Globus pallidus (tissue), 1 donor: Measurements from ENCODE around the gene ETFA.

Source experiments
- DNase-seq: peaks from one replicate; pipeline ENCODE4 v3.0.0-alpha.2; 2015; ENCODE audit warnings: low spot score

The ETFA gene

DNA sequence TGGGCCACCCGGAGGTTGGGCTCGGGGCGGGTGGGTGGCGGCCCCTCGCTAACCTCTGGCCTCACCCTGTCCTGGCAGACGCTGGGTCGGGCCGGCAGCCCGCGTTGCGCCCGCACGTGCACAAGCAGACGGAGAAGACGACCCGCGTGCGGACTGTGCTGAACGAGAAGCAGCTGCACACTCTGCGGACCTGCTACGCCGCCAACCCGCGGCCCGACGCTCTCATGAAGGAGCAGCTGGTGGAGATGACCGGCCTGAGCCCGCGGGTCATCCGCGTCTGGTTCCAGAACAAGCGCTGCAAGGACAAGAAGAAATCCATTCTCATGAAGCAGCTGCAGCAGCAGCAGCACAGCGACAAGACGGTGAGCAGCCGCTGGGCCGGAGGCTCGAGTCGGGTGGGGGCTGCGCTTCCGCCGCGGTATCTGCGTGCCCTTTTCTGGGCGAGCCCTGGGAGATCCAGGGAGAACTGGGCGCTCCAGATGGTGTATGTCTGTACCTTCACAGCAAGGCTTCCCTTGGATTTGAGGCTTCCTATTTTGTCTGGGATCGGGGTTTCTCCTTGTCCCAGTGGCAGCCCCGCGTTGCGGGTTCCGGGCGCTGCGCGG lies 29.0 kb upstream of the ETFA start:
- DNase-seq, result no peak

DNA sequence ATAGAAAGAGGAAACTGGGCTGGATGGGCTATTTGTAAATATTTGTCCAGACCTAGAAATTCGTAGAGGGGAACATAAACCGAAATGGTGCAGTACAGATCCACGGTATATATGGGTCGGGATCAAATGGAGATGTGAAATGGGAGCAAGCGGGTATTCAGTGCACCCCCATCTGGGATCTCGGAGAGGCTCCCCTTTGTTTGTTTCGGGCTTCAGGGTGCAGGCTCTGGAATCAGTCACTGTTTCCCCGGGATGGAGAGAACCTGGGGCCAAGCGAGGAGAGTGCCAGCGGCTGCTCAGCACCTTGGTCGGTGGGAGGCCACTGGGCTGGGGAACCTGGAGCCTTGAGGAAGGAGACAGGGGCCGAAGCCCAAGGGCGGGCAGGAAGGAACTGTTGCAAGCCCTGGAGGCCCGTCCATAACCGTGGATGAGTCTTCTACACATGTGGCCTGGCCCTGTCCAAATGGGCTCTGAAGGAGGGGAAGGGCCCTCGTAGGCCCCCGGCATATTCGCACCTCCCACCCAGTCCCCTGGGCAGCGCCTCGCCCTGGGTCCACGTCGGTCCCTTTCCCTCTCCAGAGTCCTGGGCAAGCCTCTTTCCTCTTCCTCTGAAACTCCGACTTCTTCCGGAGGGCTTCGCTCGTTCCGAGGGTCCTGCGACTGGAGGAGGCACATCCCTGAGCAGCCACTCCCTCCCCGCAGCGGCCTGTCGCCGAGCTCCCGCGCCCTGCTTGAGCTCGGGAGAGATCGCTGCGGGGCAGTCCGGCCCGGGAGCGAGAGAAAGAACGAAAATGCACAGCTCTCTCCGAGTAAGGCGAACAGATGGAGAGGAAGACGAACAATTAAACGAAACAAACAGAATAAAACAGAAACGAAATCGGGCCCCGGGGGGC lies 28.3 kb upstream of the ETFA start:
- no peak for DNase-seq

DNA sequence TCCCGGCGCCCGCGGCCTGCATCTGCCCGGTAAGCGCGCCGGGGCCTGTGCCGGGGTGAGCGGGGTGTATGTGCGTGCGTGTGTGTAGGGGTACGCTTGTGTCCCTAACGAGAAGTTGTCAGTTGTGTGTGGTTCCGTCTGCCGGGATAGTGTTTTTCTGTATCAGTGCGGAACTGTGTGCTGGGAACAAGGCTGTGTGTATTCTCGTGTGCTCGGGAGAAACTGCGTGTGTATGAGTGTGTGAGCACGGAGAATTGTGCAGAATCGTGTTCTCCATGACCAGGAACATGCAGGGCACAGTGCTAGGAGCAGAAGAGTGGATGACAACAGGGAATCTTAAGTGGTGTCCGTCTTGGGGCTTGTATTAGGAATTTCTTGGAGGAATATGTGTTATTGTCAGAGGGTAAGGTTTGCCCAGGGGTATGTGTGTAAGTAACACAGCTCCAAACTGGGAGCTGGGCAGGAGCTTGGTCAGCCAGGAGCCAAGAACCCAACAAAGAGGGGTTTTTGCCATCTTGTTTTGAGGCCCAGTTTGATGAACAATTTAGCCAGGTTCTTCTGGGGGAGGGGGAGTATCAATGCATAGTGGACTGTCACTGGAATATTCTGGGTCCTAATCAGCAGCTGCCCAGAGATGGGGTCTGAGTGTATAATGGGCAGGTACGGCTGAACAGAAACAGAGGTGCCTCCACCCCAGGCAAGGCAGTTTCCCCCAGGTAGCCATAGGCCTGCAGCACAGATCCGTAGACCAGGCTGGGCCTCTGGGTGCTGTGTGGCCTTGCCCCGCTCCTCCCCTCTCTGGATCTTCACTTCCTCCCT lies 27.4 kb upstream of the ETFA start:
- no peak for DNase-seq

DNA sequence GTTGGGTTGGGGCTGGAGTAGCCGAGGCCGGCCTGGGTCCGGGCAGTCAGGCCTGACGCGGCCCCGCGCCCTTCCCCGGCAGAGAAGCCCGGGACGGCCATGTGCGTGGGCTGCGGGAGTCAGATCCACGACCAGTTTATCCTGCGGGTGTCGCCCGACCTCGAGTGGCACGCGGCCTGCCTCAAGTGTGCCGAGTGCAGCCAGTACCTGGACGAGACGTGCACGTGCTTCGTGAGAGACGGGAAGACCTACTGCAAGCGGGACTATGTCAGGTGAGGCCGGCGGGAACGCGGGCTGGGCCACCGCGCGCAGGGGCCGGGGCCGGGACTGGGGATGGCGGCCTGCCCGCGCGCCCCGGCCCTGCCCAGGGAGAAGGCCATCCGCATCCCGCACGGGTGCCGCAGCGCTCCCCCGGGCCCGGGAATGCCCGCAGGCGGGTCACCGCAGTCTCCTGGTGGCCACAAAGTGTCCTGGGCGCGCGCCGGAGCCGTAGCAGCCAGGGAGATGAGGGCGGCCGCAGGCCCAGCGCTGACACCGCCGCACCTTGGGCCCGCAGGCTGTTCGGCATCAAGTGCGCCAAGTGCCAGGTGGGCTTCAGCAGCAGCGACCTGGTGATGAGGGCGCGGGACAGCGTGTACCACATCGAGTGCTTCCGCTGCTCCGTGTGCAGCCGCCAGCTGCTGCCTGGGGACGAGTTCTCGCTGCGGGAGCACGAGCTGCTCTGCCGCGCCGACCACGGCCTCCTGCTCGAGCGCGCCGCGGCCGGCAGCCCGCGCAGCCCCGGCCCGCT lies 26.6 kb upstream of the ETFA start:
- no peak for DNase-seq

DNA sequence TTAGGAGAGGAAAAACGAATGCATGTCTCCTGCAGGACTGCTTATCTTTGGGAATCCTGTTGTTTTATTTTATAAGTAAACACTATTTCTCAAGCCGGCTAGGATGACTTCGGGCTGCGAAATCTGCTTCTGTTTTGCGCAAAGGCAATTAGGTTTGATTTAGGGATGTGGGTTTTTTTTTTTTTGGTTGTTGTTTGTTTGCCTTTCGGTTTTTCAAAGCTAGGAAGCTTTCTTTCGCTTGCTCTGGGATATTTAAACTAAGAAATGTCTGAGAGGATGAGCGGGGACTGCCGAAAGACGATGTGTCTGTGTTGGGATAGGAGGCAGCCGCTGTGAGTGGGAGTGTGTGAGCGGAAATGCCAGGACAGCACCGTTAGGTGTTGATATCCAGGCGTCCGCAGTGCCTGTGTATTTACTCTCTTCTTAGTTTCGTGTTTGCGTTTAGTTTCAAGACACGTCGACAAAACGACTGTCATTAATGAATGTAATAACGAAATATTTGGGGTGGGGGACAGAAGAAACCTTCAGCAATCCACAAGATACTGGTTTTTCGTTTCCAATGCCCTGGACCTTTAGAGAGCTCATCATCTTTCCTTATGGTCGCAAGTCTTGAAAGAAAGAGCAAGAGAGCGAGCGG lies 25.9 kb upstream of the ETFA start:
- DNase-seq, result no peak

DNA sequence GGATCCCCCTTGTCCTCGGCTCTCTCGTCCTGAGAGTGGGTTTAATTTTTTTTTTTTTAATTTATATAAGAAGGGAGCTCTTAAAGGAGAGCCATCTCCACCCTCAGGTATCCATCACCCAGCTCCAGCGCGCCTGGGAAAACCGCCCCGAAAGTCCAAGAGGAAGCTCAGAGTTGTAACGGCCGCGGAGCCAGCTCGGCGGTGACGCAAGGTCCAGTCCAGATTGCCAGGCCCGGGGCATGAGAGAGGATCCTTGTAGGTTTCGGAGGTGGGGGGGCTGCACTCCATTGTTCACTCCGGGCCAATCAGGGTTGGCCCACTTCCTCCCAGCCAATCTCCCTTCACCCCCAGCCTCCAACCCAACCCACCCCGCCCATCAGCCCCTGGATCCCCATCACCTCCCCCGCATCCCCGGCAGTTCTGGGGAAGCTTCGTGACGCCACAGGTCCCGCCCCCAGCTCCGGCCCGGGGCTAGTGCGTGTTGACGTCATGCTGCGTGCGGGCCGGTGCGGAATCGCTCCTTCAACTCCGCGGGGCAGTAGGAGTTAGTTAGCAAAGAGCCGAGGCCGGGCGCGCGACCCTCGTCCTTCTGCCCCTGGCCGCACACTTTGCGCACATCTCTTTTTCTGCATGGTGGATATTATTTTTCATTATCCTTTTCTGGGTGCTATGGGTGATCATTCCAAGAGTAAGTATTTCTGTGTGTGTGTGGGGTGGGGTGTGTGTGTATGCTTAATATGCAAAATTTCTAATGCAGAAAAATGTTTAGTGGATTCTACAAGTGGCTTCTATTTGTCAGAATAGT lies 25.2 kb upstream of the ETFA start, which contains the start of gene ISL2:
Gene ISL2, plus strand, starts transcription at position 520 of the 805 bp plus-strand sequence. Its CDS starts 111 bp downstream, at position 631.
- peak; percentile 79 for DNase-seq

DNA sequence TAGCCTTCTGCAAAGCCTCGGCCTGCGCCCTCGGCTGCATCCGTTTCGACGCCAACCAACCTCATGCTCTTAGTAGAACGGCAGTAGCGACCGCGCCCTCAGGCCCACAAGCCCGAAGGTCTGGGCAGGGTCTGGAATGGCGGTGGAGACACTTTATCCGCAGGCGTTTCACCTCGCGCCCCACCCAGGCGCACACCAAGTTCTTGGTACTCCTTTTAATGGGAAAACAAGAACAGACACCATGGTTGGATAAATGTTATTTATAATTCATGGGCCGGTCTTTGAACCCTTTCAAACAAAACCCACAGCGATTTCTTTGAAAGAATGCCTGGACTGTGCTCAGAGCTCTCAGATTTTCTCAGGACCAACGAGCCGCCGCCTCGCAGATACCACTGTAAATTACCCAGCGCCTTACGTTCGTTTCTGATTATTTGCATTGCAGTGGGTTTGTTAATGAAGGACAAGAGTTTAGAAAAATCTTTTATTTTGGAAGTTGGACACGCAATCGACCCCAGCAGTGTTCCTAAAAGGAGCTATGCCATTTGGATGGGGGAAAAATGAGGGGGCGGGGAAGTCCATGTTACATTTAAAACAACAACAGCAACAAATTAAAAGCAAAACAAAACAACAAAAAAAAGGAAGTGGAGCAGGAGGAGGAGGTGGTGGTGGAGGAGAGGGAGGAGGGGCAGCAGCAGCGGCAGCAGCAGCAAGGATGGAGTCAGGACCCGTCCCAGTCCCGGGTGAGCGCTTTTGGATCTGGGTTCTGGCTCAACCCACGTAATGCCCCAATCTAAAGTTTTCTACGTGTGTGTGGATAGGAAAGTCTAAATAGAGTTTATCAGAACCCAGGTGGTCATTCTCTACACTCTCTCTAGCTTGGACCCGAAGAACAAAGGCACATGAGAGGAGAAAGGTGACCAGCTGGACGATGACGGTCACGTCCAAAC lies 24.3 kb upstream of the ETFA start:
- DNase-seq, result no peak

DNA sequence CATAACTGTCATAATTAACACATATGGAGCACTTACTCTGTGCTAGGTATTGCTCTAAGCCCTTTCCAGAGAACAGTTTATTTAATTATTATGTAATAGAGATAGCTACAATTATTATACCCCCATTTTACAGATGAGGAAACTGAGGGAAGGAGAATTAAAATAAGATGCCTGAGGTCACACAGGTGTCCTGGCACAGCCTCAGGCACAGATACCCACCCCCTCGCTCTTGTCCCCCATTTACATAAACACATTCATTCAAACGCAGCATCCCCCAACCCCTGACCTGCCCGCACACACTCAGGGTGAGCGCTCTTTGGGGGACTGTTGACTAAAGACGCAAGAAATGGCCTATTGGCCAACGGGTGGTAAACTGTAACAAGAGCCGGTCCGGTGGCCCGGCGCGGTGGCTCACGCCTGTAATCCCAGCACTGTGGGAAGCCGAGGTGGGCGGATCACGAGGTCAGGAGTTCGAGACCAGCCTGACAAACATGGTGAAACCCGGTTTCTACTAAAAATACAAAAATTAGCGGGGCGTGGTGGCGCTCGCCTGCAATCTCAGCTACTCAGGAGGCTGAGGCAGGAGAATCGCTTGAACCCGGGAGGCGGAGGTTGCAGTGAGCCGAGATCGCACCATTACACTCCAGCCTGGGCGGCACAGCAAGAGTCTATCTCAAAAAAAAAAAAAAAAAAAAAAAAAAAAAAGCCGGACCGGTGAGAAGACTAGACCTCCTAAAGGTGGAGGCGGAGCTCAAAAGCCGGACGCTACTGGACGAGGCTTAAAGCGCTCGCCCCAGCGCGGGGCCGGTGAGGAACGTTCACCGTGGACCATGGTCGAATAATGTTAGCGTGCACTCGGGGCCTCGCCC lies 23.4 kb upstream of the ETFA start:
- no peak for DNase-seq

DNA sequence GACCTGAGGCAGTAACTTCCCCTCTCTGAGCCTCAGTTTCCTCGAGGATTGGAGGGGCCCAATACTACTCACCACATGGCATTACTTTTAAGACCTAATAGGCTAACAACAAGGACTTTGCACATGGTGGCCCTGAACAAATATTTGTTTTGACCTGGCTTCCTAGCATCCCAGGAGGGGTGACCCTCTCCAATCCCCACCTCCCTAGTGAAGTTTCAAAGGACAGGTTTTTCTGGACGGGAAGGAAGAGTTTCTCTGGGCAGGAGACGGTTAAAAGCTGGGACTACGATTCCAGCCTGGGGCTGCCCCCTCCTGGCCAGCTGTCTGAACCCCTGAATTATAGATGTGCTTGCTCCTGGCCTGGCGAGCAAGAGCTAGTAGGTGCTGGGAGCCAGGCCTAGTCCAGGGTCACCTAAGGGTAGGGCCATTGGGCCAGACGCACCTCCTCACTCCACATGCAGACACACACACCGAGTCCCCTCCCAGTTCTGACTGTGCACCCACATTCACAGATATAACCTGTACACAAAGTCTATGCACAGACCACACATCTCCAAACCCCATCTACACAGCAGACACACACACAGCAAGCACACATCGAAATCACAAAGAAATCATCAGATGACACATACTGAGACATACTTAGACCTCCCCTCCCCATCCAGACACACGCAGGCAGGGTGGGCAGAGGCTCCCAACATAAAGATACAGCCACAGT lies 22.6 kb upstream of the ETFA start:
- no peak for DNase-seq

DNA sequence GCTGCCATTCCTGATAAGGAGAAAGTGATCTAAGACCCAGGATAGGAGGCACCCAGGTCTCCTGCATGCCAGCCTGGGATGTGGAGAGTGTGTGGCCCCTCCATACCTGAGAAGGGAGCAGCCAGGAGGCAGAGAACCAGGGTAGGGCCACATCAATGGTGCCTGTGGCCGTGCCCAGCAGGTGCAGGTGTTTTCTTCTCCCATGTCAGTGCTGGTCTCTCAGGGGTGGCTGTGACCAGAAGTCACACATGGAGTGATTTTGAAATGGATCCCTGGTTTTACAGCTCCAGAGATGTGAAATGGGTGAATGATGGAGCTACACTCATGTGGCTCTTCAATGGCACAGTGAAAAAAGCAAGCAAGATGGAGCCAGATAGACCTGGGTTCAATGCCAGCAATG lies 22.0 kb upstream of the ETFA start:
- DNase-seq, result no peak

DNA sequence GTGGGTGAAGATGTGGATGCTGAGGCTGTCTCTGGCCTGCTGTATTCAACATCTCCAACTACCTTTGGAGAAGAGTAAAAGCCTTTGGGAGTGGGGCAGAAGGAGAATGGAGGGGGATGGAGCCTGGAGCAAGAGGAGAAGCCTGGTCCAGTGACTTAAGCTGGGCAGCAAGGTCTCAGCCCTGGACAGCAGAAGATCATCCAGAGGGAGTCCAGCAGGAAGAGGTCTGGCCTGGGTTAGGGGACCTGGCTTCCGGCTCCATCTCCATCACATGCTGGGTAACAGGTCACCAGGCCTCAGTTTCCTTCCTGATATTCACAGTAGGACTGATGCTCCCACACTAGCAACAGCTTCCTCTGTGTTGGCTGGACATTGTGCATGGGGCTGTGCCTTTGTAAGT lies 21.5 kb upstream of the ETFA start:
- DNase-seq, result no peak

DNA sequence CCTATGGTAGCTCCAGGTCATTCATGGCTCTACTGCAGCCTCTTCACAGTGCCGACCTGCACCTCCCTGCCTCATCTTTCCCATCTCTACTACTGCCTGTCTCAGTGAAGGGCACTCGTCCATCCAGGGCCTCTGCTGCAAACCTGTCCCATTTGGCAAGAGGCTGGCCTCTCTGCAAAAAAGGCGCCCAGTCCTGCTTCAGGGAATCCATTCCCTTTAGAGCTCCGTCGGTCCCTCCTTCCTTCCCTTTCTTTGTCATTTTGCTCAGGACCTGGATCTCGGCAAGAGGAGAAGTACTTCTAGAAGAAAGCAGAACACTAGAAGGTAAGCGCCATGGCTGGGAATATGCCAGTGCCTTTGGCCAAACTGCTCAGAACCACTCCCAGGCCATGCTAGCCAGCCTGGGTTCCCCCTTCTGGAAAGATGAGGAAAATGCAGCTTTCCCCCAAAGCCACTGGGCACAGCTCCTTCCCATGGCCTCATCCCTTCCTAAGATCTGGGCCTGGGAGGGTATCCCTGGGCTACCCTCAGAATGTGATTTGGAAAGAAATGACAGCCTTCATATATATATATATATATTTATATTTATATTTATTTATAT lies 18.9 kb upstream of the ETFA start:
- DNase-seq, result no peak

DNA sequence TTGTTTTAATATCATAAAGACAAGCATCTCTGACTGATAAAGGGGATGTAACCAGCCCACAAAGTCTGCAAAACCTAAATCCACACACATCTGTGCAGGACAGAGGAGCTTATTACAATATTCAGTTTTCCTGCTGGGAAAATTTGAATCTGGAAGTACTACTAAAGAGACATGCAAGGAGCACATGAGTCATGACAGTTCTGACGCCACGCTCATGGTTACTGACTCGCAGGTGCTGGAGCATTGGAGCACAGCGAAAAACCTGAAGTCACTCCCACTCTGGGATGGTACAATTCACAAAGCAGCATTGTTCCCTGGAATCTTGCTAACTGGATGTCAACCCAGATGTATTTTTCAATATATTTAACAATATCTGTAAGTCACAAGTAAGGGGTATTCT lies 17.7 kb upstream of the ETFA start:
- no peak for DNase-seq

DNA sequence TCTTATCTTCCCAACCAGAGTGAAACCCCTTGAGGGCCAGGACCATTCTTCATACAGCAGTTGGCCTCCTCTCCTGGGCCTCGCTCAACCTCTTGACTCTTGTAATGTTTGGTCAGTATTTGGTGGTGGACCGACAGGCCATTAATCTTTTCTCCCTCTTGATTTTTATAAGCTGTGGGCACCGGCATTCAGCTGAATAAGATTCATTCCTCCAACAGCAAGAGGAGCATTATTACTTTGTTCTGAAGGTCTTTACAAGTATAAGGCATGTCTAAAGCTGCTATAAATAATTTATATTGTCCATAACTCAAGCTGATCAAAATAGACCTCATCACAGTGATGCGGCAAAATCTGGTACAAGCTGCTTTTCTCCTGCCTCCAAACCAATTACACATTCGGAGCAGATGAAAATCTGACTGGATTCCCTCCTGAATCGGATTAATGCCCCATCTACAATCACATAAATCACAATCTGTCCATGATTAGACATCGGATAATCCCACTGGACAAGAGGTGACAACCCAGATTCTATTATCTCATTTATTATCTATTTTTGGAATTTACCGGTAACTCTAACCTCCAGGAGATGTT lies 16.9 kb upstream of the ETFA start:
- DNase-seq, result no peak

DNA sequence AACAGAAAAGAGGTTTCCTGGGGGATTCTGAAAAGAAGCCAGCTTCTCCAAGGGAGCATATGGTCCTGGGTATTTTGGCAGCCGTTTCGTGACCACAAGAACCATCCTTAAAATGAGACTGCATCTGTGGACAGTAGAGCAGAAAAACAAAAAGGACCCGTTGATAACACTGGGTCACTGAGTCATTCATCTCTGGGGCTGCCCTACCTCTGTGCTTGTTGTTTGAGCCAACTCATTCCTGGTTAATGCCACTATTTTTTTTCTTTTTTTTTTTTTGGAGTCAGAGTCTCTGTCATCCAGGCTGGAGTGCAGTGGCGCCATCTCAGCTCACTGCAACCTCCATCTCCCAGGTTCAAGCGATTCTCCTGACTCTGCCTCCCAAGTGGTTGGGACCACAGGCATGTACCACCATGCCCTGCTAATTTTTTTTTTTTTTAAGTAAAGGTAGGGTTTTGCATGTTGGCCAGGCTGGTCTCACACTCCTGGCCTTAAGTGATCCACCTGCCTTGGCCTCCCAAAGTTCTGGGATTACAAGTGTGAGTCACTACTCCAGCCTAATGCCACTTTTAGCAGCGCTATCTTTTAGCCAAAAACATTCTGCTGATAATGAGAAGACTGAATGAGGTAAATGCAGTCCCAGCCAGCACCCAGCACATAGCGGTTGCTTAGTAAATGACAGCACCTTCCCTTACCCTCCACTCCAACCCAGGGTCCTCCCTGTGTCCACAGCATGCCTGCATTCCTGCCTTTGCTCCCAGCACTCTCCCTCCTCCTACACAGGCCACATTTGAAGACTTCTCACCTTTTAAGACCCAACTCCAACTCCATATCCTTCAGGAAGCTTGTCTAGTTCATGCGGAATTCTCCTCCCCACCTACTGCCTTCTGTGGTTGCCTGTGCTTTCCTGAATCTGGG lies 16.2 kb upstream of the ETFA start:
- DNase-seq, result no peak

DNA sequence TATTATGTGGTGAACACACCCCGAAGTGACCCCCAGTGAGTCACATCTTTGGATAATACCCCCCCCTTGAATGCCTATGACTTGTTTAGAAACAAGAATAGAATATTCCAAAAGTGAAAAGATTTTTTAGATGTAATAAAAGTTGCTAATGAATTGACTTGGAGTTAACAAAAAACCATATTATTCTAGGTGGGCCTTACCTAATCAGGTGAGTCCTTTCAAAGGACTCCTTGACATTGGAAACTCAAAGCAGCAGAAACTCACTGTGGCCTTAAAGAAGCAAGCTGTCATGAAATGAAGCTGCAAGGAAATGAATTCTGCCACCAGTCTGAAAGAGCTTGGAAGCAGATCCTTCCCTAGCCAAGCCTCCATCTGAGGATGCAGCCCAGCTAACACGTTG lies 14.4 kb upstream of the ETFA start:
- DNase-seq, result no peak
